ENCODE results near the gene TMEM271.

The TMEM271 gene

DNA sequence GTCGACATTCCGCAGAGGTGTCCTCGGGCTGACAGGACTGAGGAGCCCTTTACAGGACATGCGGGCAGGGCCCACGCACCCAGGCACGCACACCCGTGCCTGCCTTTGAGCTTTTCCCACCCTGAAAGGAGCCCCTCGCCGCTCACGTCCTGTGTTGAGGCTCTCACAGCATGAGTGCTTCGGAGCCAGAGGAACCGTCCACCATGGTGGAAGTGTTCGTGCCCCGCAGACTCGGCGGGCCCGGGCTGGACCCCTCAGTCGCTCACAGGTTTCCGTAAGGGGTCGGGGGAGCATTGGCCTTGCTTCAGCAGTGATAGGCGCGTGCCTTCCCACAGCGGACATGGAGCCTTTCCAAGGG is 40.2 kb downstream of the TMEM271 start:
- H3K27ac ChIP-seq (ENCODE audit: poor library complexity, severe bottlenecking), result no peak overlapping the region
- H3K36me3 ChIP-seq (ENCODE audit: low read depth), result peaks cover 23% of the 10 kb centered on the region
- H3K9me3 ChIP-seq (ENCODE audit: severe bottlenecking), result no peaks in the 10 kb centered on the region
- no peaks in the 10 kb centered on the region for H3K27me3 ChIP-seq (ENCODE audit: insufficient read depth, poor library complexity, severe bottlenecking)
- ATAC-seq (ENCODE audit: low read depth), result no peak
- H3K4me1 ChIP-seq (ENCODE audit: insufficient read depth, poor library complexity, severe bottlenecking), result no peaks in the 10 kb centered on the region
- TF ChIP-seq, protein P1, sequence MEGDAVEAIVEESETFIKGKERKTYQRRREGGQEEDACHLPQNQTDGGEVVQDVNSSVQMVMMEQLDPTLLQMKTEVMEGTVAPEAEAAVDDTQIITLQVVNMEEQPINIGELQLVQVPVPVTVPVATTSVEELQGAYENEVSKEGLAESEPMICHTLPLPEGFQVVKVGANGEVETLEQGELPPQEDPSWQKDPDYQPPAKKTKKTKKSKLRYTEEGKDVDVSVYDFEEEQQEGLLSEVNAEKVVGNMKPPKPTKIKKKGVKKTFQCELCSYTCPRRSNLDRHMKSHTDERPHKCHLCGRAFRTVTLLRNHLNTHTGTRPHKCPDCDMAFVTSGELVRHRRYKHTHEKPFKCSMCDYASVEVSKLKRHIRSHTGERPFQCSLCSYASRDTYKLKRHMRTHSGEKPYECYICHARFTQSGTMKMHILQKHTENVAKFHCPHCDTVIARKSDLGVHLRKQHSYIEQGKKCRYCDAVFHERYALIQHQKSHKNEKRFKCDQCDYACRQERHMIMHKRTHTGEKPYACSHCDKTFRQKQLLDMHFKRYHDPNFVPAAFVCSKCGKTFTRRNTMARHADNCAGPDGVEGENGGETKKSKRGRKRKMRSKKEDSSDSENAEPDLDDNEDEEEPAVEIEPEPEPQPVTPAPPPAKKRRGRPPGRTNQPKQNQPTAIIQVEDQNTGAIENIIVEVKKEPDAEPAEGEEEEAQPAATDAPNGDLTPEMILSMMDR (IDR thresholded peaks at IDR 0.05; ENCODE audit: poor library complexity, severe bottlenecking), result no peak
- H3K4me3 ChIP-seq (ENCODE audit: severe bottlenecking), result no peak overlapping the region
- no peak for DNase-seq (ENCODE audit: low spot score)

DNA sequence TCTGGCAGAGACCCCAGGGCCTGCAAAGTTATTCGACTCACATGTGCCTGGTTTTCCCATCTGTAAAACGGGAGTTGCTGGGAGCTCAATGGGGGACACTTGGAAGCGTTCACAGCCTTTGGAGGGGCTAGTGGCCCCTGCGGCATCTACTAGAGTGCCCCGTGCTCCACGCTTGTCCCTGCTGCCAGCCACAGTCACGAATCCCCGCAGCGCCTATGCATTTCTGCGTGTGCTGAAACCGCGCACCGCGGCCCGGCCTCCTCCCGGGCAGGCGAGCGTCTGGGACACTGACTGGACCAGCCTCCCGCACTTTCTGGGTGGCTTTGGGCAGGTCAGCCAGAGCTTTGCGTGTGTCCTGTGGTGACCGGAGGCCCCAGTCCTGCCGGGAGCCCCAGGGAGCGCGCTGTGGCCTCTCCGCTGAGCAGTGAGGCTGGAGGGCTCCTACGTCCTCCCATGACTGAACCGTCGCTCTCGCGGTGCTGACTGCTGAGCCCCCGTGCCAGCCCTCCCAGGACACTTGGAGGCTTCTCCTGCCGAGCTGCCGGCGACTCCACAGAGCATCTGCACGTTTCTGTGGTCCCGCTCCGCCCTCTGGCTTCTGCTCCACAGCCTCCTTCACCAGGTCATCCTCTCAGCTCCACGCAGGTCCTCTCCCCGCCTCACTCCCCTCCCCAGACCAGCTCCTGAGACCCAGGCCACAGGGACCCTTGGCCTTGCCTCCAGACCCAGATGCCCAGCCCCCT is 40.7 kb downstream of the TMEM271 start:
- TF ChIP-seq, protein P1 (IDR thresholded peaks at IDR 0.05; ENCODE audit: poor library complexity, severe bottlenecking), result no peak

DNA sequence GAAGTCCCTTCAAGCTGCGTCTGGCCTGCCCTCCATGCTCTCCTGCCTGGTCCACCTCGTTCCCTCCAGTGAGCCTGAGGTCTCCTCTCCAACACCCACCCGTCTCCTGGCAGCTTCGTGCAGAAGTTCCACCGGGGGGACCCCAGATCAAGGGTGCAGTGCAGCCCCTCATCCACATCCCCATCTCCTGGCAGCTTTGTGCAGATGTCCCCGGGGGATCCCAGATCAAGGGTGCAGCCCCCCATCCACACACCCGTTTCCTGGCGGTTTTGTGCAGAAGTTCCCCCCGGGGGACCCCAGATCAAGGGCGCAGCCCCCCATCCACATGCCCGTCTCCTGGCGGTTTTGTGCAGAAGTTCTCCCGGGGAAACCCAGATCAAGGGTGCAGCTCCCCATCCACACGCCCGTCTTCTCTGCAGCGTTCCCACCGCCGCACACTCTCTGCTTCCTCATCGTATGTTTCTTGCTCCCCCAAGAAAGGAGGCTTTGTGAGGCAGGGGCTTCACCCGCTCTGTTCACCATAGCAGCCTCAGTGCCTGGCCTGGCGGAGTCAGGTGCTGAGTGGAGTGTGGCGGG is 41.4 kb downstream of the TMEM271 start:
- H3K4me3 ChIP-seq (ENCODE audit: severe bottlenecking), result no peak overlapping the region
- peaks cover 25% of the 10 kb centered on the region for H3K36me3 ChIP-seq (ENCODE audit: low read depth)
- no peaks in the 10 kb centered on the region for H3K4me1 ChIP-seq (ENCODE audit: insufficient read depth, poor library complexity, severe bottlenecking)
- TF ChIP-seq, protein P1 (IDR thresholded peaks at IDR 0.05; ENCODE audit: poor library complexity, severe bottlenecking), result no peak
- H3K9me3 ChIP-seq (ENCODE audit: severe bottlenecking), result no peaks in the 10 kb centered on the region
- DNase-seq (ENCODE audit: low spot score) (no peak), ATAC-seq (ENCODE audit: low read depth) (no peak)
- H3K27me3 ChIP-seq (ENCODE audit: insufficient read depth, poor library complexity, severe bottlenecking), result no peaks in the 10 kb centered on the region
- H3K27ac ChIP-seq (ENCODE audit: poor library complexity, severe bottlenecking), result no peak overlapping the region

More for the DNA sequence above, 40.7 kb downstream of the TMEM271 start:
- Histone ChIP-seq H3K9me3 (ENCODE audit: severe bottlenecking) (no peaks in the 10 kb centered on the region), H3K4me1 (ENCODE audit: insufficient read depth, poor library complexity, severe bottlenecking) (no peaks in the 10 kb centered on the region), H3K27me3 (ENCODE audit: insufficient read depth, poor library complexity, severe bottlenecking) (no peaks in the 10 kb centered on the region), H3K36me3 (ENCODE audit: low read depth) (peaks cover 23% of the 10 kb centered on the region), H3K4me3 (ENCODE audit: severe bottlenecking) (no peak overlapping the region), H3K27ac (ENCODE audit: poor library complexity, severe bottlenecking) (no peak overlapping the region)
- no peak for ATAC-seq (ENCODE audit: low read depth)
- no peak for DNase-seq (ENCODE audit: low spot score)

DNA sequence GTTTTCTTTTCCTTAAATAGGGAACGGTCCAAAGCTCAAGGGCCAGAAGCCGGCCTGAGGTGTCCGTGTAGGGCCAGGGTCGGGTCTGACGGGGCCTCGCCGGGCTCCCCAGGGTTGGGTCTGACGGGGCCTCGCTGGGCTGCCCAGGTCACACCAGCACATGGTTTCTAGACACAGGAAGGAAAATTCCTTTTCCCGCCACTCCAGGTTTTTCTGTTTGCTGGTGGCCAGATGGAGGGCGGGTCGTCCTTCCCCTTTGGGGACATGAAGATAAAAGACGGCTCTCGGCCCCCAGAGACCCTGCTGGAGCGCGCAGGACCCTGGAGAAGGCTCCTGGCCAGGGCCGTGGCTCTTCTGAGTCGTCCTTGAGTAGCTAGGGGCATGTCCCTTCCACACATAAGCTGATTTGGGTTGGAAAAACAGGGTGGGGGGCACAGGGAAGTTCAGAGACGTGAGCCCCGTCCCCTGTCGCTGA is 42.0 kb downstream of the TMEM271 start:
- no peak for ATAC-seq (ENCODE audit: low read depth)
- Histone ChIP-seq H3K36me3 (ENCODE audit: low read depth) (peaks cover 30% of the 10 kb centered on the region), H3K27me3 (ENCODE audit: insufficient read depth, poor library complexity, severe bottlenecking) (no peaks in the 10 kb centered on the region)

More for the DNA sequence above, 42.0 kb downstream of the TMEM271 start:
- Histone ChIP-seq H3K27ac (ENCODE audit: poor library complexity, severe bottlenecking) (no peak overlapping the region), H3K4me1 (ENCODE audit: insufficient read depth, poor library complexity, severe bottlenecking) (no peaks in the 10 kb centered on the region), H3K4me3 (ENCODE audit: severe bottlenecking) (no peak overlapping the region), H3K9me3 (ENCODE audit: severe bottlenecking) (no peaks in the 10 kb centered on the region)
- TF ChIP-seq, protein P1 (IDR thresholded peaks at IDR 0.05; ENCODE audit: poor library complexity, severe bottlenecking), result no peak
- no peak for DNase-seq (ENCODE audit: low spot score)

Data from RWPE2 (cell line).